ENCODE measurements around the gene CLCN6. TPM values are rescaled to one million over a fixed set of nuclear protein-coding genes. Genes with fewer than 3 reads are reported as not detected.

Gene CLCN6
- total and polyA plus RNA-seq, 2 of the 8 experiments (the other 6 are each of a cell fraction or from before 2014, with no cell fraction given): 15.7 to 26.0 TPM

DNA sequence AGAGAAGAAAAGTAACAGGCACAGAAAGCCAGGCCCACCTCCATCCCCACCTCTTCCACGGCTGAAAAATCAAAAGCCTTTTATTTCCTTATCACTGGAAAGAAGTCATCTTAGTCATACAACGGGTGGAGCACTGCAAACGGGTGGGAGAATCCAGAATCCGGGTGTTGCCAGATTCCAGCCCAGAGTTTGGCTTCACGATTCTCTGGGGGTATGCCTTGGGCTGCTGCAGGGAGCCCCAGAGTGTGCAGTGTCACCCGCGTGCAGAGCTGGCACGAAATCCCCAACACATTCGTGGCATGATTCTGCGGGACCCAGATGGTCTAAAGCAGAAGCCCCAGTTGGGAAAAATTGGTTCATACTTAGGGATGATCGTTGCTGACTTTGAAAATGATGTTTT lies 44.2 kb downstream of the CLCN6 start:
- no peak overlapping the region for H4K5ac ChIP-seq (ENCODE audit: insufficient read length, low read depth, low read length)
- CTCF ChIA-PET (ENCODE audit: partially characterized antibody): interaction anchor here (0.8 to 2.2 kb wide), 5 partner anchors 10 to 117 kb away, joined by 3 to 6 read pairs (median 4); no protein-coding TSS in a partner anchor

More for the DNA sequence above, 44.2 kb downstream of the CLCN6 start:
- no peak overlapping the region for H2BK5ac ChIP-seq (ENCODE audit: low read depth, low read length)
- no peak for FAIRE-seq
- H3K4me1 ChIP-seq (replicated peaks in 1 of 4; ENCODE audit: control insufficient read depth in 3 of 4, insufficient read depth in 4 of 4, low read length in 3 of 4): no peaks in the 10 kb centered on the region
- no peak overlapping the region for H2AK5ac ChIP-seq (ENCODE audit: low read depth, low read length)
- H2BK15ac ChIP-seq (ENCODE audit: low read length): no peak overlapping the region
- H4K8ac ChIP-seq (ENCODE audit: extremely low read depth, insufficient read depth, low read length): no peak overlapping the region
- no peak overlapping the region for H2AFZ ChIP-seq (ENCODE audit: low read length)
- no peak overlapping the region for H3K9ac ChIP-seq (replicated peaks in 1 of 4; ENCODE audit: extremely low read depth in 1 of 4, low read depth in 3 of 4, low read length in 3 of 4)
- H2BK12ac ChIP-seq (ENCODE audit: low read depth, low read length): no peak overlapping the region
- no peak overlapping the region for H3K4ac ChIP-seq (replicated peaks; ENCODE audit: insufficient read length, low read depth, low read length)
- no peaks in the 10 kb centered on the region for H3K23me2 ChIP-seq (ENCODE audit: low read depth, low read length)
- H3K4me3 ChIP-seq (ENCODE audit: extremely low read depth in 1 of 4, insufficient read depth in 2 of 4, low read depth in 3 of 4, low read length in 4 of 4): no peak overlapping the region
- TF ChIP-seq RBBP5 (IDR thresholded peaks at IDR 0.05; ENCODE audit: borderline replicate concordance, low read depth, low read length): no peak
- no peak for TF ChIP-seq TCF12 (IDR thresholded peaks at IDR 0.05; ENCODE audit: low read depth, low read length)
- TF ChIP-seq SUZ12 (IDR thresholded peaks at IDR 0.05; ENCODE audit: low read length): no peak
- TF ChIP-seq CTBP2 (IDR thresholded peaks at IDR 0.05; ENCODE audit: borderline replicate concordance, insufficient read depth, insufficient read length, low read length): no peak
- TF ChIP-seq, protein P1, sequence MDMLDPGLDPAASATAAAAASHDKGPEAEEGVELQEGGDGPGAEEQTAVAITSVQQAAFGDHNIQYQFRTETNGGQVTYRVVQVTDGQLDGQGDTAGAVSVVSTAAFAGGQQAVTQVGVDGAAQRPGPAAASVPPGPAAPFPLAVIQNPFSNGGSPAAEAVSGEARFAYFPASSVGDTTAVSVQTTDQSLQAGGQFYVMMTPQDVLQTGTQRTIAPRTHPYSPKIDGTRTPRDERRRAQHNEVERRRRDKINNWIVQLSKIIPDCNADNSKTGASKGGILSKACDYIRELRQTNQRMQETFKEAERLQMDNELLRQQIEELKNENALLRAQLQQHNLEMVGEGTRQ (IDR thresholded peaks at IDR 0.05; ENCODE audit: low read length): no peak
- TF ChIP-seq KDM1A (IDR thresholded peaks at IDR 0.05; ENCODE audit: borderline replicate concordance, low read length): no peak
- no peak for TF ChIP-seq SP4 (IDR thresholded peaks at IDR 0.05; ENCODE audit: low read length)
- no peaks in the 10 kb centered on the region for H3K27me3 ChIP-seq (replicated peaks in 1 of 4; ENCODE audit: control insufficient read depth in 3 of 4, extremely low read depth in 1 of 4, insufficient read depth in 3 of 4, low read length in 3 of 4)
- H4K20me1 ChIP-seq (replicated peaks in 1 of 2; ENCODE audit: control insufficient read depth in 1 of 2, insufficient read depth in 2 of 2, low read length in 2 of 2): peaks cover 0 to 8% of the 10 kb centered on the region in 2 experiments
- no peaks in the 10 kb centered on the region for H3K9me3 ChIP-seq (ENCODE audit: insufficient read depth in 2 of 2, low read depth in 1 of 2, low read length in 1 of 2)
- H3K79me2 ChIP-seq (ENCODE audit: control insufficient read depth in 1 of 2, insufficient read depth in 2 of 2, low read length in 2 of 2): no peaks in the 10 kb centered on the region
- 71% methylated on average over 11 of the region's 11 CpGs; no CpG with 5 or more reads in 1 of the 2 experiments for WGBS, 2 experiments (ENCODE audit: extremely low coverage in 1 of 2, insufficient coverage in 1 of 2, insufficient read length in 1 of 2, insufficient replicate concordance in 2 of 2, low coverage in 1 of 2, low lambda C conversion rate in 2 of 2, missing lambda C conversion rate in 1 of 2)
- POLR2A ChIA-PET (ENCODE audit: partially characterized antibody): interaction anchor here (1.2 to 6.6 kb wide), 2 partner anchors 26 to 58 kb away, joined by 3 to 49 read pairs; no protein-coding TSS in a partner anchor
- peaks cover 0 to 6% (median 3%) of the 10 kb centered on the region in 4 experiments; a peak in 2 of 8 replicates for H3K36me3 ChIP-seq (ENCODE audit: control insufficient read depth in 2 of 4, insufficient read depth in 4 of 4, low read length in 3 of 4)
- H2BK20ac ChIP-seq (ENCODE audit: low read length): no peak overlapping the region
- H3K4me2 ChIP-seq (ENCODE audit: insufficient read depth in 1 of 2, low read depth in 2 of 2, low read length in 2 of 2): no peak overlapping the region
- H2BK120ac ChIP-seq (replicated peaks; ENCODE audit: low read depth, low read length): no peak overlapping the region
- H3K23ac ChIP-seq (ENCODE audit: insufficient read length): no peak overlapping the region
- H3K18ac ChIP-seq (ENCODE audit: extremely low read depth, low read length): no peak overlapping the region
- DNase-seq (ENCODE audit: low read depth in 1 of 2, low spot score in 2 of 2): no peak
- H4K91ac ChIP-seq (replicated peaks; ENCODE audit: insufficient read length, low read length): no peak overlapping the region
- no peak overlapping the region for H3K56ac ChIP-seq (replicated peaks; ENCODE audit: insufficient read length, low read depth, low read length)
- H3K79me1 ChIP-seq (ENCODE audit: low read depth, low read length): no peaks in the 10 kb centered on the region
- no peak overlapping the region for H3K27ac ChIP-seq (ENCODE audit: low read depth, low read length)
- no peak overlapping the region for H3K14ac ChIP-seq (ENCODE audit: insufficient read length)
